Activated CD4-positive, CD25-positive, alpha-beta regulatory T cell treated with anti-CD3 and anti-CD28 coated beads, Interleukin-2, amount 50 U/mL, for 72 hours (primary cell): ENCODE data around the gene AXL.
"Not testable (repeated sequence)": the region's sequence is repeated elsewhere in the genome, so short reads cannot be mapped to it uniquely, and the experiment has no call there.

Experiments used
- DNase-seq: peaks from one replicate; pipeline ENCODE4 v3.0.0; 2021

The AXL gene

GRCh38 chr19:41218615-41219507 lies at the start of gene AXL:
AXL (plus strand) TSS chr19:41219223; CDS start chr19:41219393, 170 bp downstream.
- no peak for DNase-seq

GRCh38 chr19:41172297-41173164 lies 46.5 kb upstream of the AXL start:
- DNase-seq: no peak

GRCh38 chr19:41174297-41174928 lies 44.6 kb upstream of the AXL start:
- no peak for DNase-seq

GRCh38 chr19:41175801-41176777 lies 42.9 kb upstream of the AXL start:
- DNase-seq: peak; percentile 35

GRCh38 chr19:41180173-41180572 lies 38.9 kb upstream of the AXL start:
- not testable (repeated sequence) for DNase-seq

GRCh38 chr19:41186971-41187883 lies 31.8 kb upstream of the AXL start:
- DNase-seq: no peak

- DNase-seq: no peak
Measured at GRCh38 chr19:41187884-41188279, 31.1 kb upstream of the AXL start.

GRCh38 chr19:41189425-41190065 lies 29.5 kb upstream of the AXL start:
- DNase-seq: no peak

- no peak for DNase-seq
Measured at GRCh38 chr19:41192574-41193429, 26.2 kb upstream of the AXL start, which contains the start of gene CYP2S1. CYP2S1 (plus strand) TSS chr19:41193219; CDS start chr19:41193265, 46 bp downstream.

GRCh38 chr19:41193430-41194156 lies 25.4 kb upstream of the AXL start:
- no peak for DNase-seq

GRCh38 chr19:41194157-41194552 lies 24.9 kb upstream of the AXL start:
- no peak for DNase-seq

GRCh38 chr19:41195675-41196497 lies 23.1 kb upstream of the AXL start:
- no peak for DNase-seq

- DNase-seq: no peak
Measured at GRCh38 chr19:41198559-41198958, 20.5 kb upstream of the AXL start.

GRCh38 chr19:41203371-41203770 lies 15.7 kb upstream of the AXL start:
- no peak for DNase-seq

- peak; percentile 70 for DNase-seq
Measured at GRCh38 chr19:41204338-41204737, 14.7 kb upstream of the AXL start.

GRCh38 chr19:41205995-41206394 lies 13.0 kb upstream of the AXL start:
- DNase-seq: no peak

GRCh38 chr19:41206456-41206855 lies 12.6 kb upstream of the AXL start:
- no peak for DNase-seq
